Endothelial cell of umbilical vein (primary cell): ENCODE measurements around the gene SLC22A7.

Experiments used
- EZH2 ChIP-seq: IDR thresholded peaks from 2 replicates; pipeline ENCODE4 v1.6.1; 2012; ENCODE audit warnings: borderline replicate concordance, low read depth, mild to moderate bottlenecking, moderate library complexity, low read length, inconsistent platforms; ENCODE audit not compliant: severe bottlenecking
- GATA2 ChIP-seq: IDR thresholded peaks from 2 replicates; pipeline ENCODE4 v1.7.0; 2011; ENCODE audit warnings: low read depth, mild to moderate bottlenecking, moderate library complexity, mixed read lengths, low read length; ENCODE audit not compliant: insufficient read length, insufficient read depth
- JUN ChIP-seq: IDR thresholded peaks from 2 replicates; pipeline ENCODE4 v1.6.1; 2011; ENCODE audit warnings: borderline replicate concordance, low read depth; ENCODE audit not compliant: insufficient read length, insufficient read depth
- POLR2A ChIP-seq: IDR thresholded peaks from 2 replicates; pipeline ENCODE4 v1.6.1; 2012; ENCODE audit warnings: low read depth, mild to moderate bottlenecking, control low read depth, low read length
- POLR2AphosphoS5 ChIP-seq: IDR thresholded peaks from 2 replicates; pipeline ENCODE4 v1.6.1; 2012; ENCODE audit warnings: low read depth, mild to moderate bottlenecking, control low read depth, low read length, moderate library complexity; ENCODE audit not compliant: insufficient read depth
- TF ChIP-seq, protein P1 (sequence below), 2 donors: IDR thresholded peaks; 1 replicate in 1 of 2; 2 replicates in 1 of 2; pipeline ENCODE4 v1.5.1; 2011; ENCODE audit warnings: low read length in 2 of 2, mild to moderate bottlenecking in 2 of 2, moderate library complexity in 2 of 2, control low read depth in 1 of 2, inconsistent platforms in 1 of 2, low read depth in 1 of 2; ENCODE audit not compliant: insufficient read depth in 1 of 2; ENCODE audit errors: extremely low read depth in 1 of 2
- TF ChIP-seq, protein P2 (sequence below): IDR thresholded peaks from 2 replicates; pipeline ENCODE4 v1.6.1; 2011; ENCODE audit not compliant: insufficient read depth, insufficient read length

DNA sequence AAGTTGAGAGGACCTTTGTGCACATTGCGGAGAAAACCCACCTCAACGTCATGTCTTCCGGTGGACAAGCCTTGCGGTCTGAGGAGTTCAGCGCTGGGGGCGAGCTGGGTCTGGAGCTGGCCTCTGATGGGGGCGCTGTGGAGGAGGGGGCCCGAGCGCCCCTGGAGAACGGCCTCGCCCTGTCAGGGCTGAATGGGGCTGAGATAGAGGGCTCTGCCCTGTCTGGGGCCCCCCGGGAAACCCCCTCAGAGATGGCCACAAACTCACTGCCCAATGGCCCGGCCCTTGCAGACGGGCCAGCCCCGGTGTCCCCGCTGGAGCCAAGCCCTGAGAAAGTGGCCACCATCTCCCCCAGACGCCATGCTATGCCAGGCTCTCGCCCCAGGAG, 14.6 kb upstream of the SLC22A7 start:
- TF ChIP-seq, protein P1, sequence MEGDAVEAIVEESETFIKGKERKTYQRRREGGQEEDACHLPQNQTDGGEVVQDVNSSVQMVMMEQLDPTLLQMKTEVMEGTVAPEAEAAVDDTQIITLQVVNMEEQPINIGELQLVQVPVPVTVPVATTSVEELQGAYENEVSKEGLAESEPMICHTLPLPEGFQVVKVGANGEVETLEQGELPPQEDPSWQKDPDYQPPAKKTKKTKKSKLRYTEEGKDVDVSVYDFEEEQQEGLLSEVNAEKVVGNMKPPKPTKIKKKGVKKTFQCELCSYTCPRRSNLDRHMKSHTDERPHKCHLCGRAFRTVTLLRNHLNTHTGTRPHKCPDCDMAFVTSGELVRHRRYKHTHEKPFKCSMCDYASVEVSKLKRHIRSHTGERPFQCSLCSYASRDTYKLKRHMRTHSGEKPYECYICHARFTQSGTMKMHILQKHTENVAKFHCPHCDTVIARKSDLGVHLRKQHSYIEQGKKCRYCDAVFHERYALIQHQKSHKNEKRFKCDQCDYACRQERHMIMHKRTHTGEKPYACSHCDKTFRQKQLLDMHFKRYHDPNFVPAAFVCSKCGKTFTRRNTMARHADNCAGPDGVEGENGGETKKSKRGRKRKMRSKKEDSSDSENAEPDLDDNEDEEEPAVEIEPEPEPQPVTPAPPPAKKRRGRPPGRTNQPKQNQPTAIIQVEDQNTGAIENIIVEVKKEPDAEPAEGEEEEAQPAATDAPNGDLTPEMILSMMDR (IDR thresholded peaks at IDR 0.05; ENCODE audit: extremely low read depth in 1 of 2, insufficient read depth in 1 of 2, low read depth in 1 of 2, low read length in 2 of 2): no peak
- TF ChIP-seq EZH2: no peak
- no peak for TF ChIP-seq POLR2A
- TF ChIP-seq POLR2AphosphoS5: no peak
- TF ChIP-seq, protein P2, sequence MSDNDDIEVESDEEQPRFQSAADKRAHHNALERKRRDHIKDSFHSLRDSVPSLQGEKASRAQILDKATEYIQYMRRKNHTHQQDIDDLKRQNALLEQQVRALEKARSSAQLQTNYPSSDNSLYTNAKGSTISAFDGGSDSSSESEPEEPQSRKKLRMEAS: no peak
- no peak for TF ChIP-seq GATA2
- no peak for TF ChIP-seq JUN
